ENCODE results near the gene PPP5C. TPM values are rescaled to one million over a fixed set of nuclear protein-coding genes. Genes with fewer than 3 reads are reported as not detected.

Gene PPP5C
- polyA plus RNA-seq, 1 donor, result 58.3 TPM

GRCh38 chr19:46337487-46337886, 9.4 kb upstream of the PPP5C start:
- DNase-seq (ENCODE audit: low read depth), result no peak

GRCh38 chr19:46339446-46339845, 7.4 kb upstream of the PPP5C start:
- DNase-seq (ENCODE audit: low read depth), result no peak

GRCh38 chr19:46340051-46340659, 6.7 kb upstream of the PPP5C start:
- DNase-seq (ENCODE audit: low read depth), result no peak

GRCh38 chr19:46341937-46342336, 5.0 kb upstream of the PPP5C start:
- no peak for DNase-seq (ENCODE audit: low read depth)

- DNase-seq (ENCODE audit: low read depth), result no peak
Measured at GRCh38 chr19:46344363-46344762, 2.5 kb upstream of the PPP5C start.

GRCh38 chr19:46345157-46345556, 1.7 kb upstream of the PPP5C start:
- no peak for DNase-seq (ENCODE audit: low read depth)

GRCh38 chr19:46347572-46347883, 641 bp downstream of the PPP5C start:
- DNase-seq (ENCODE audit: low read depth), result no peak

GRCh38 chr19:46347985-46348384, 1.1 kb downstream of the PPP5C start:
- no peak for DNase-seq (ENCODE audit: low read depth)

GRCh38 chr19:46349311-46349993, 2.6 kb downstream of the PPP5C start:
- no peak for DNase-seq (ENCODE audit: low read depth)

GRCh38 chr19:46350029-46350757, 3.3 kb downstream of the PPP5C start:
- no peak for DNase-seq (ENCODE audit: low read depth)

GRCh38 chr19:46350758-46351159, 3.9 kb downstream of the PPP5C start:
- DNase-seq (ENCODE audit: low read depth), result no peak

- no peak for DNase-seq (ENCODE audit: low read depth)
Measured at GRCh38 chr19:46351241-46352041, 4.6 kb downstream of the PPP5C start.

- no peak for DNase-seq (ENCODE audit: low read depth)
Measured at GRCh38 chr19:46353730-46354528, 7.0 kb downstream of the PPP5C start.

GRCh38 chr19:46355234-46356148, 8.6 kb downstream of the PPP5C start:
- no peak for DNase-seq (ENCODE audit: low read depth)

- DNase-seq (ENCODE audit: low read depth), result no peak
Measured at GRCh38 chr19:46356149-46357055, 9.5 kb downstream of the PPP5C start.

GRCh38 chr19:46357846-46358583, 11.1 kb downstream of the PPP5C start:
- DNase-seq (ENCODE audit: low read depth), result no peak

GRCh38 chr19:46361915-46362314, 15.0 kb downstream of the PPP5C start:
- DNase-seq (ENCODE audit: low read depth), result no peak

GRCh38 chr19:46364359-46364758, 17.5 kb downstream of the PPP5C start:
- no peak for DNase-seq (ENCODE audit: low read depth)

- no peak for DNase-seq (ENCODE audit: low read depth)
Measured at GRCh38 chr19:46365561-46365960, 18.7 kb downstream of the PPP5C start.

Measured in forelimb muscle (tissue), 1 donor.